Stimulated activated naive CD8-positive, alpha-beta T cell treated with anti-CD3 and anti-CD28 coated beads, Interleukin-15, Interleukin-2, amounts not matched to agents 100 U/mL and 50 U/mL, for 24 hours (primary cell): Measurements from ENCODE around the gene MBNL3.
"Not testable (repeated sequence)": the region's sequence is repeated elsewhere in the genome, so short reads cannot be mapped to it uniquely, and the experiment has no call there.

ENCODE experiments used
- ATAC-seq: fragments of 150-1000 bp; cut with Tn5 transposase; one replicate; pipeline ENCODE4 v1.10.0; 2021
- DNase-seq: peaks from one replicate; pipeline ENCODE4 v3.0.0; 2021

The MBNL3 gene

DNA sequence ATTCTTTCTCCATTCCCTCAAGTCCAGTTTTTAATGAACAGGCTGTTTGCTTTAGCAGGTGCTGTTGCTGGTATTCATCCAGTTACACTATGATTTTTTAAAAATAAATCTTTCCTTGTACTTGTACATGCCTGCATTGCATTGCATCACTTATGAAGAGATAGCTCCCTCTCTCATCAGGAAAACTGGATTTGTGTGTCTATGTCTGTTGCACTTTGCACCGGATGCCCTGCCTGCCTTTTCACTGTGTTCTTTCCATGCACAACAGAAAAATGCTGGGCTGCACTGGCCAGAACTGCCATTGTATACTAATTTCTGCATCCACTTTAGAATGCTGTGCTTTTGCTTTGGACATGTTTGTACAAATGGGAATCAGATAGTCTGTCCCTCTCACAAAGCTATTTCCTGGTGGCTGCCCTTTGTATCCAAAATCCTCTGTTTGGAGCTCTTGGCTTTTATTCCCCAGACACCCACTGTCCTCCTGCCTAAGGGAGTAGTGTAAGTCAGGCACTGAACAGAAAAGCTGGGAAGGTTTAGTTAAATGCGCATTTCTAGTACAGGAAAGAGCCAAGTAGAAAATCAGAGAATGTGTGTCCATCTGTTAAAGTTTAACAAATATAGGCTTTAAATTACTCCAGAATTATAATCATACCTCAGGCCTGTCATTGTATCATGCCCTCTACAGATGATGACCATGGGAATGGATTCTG is 119.1 kb downstream of the MBNL3 start:
- ATAC-seq (no peak), DNase-seq (no peak)

DNA sequence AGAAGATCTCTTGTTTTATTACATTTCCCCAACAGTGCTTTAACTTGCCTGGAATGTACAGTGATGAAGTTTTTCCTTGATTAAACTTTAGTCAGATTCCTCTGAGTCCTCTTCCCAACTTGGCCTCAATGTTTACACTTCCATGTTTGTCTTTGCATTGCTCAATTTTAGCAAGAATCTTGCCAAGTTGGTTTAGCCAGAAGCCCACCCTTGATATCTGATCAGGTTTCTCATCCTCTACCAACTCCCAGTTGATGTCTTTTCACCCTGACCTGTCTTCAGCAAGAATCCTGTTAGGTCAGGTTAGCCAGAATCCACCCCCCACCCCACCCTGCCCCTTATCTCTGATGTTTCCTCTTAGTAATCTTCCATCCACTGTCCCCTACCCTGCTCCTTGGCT is 120.9 kb downstream of the MBNL3 start:
- DNase-seq (no peak), ATAC-seq (no peak)

DNA sequence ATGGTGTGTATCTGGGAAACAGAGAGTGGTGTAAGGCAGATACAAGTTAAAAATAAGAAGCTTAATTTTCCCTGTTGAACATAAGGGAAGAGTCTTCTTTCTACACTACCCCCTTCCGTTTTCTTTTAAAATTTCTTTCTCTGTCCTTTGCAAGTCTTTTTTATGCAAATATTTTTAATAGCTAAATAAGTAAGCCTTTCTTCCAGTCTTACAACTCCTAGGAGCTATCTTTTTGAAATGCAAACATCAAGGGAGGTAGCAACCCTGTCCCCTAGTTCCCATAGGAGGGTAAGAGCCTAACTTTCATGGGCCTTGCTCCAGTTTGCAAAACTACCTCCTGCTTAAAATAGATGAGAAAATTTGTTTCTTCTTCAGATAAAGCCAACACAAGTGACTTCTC is 121.5 kb downstream of the MBNL3 start:
- ATAC-seq, result no peak
- no peak for DNase-seq

DNA sequence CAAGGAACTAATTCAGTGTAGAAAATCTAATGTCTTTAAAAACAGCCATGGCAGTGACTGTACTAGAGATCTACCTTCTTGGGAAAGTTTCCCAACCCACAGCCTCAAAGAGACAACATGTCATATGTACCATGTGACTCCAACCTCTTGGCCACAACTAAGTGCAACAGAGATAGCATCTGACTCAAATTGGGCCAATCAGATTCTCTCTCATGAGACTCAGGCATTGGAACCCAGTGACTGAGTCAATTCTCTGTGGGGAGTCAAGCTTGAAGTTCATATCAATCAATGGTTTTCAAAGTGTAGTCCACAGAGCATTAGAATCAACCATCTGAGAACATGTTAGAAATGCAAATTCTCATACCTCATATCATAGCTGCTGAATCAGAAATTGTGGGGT is 123.3 kb downstream of the MBNL3 start:
- DNase-seq (no peak), ATAC-seq (no peak)

DNA sequence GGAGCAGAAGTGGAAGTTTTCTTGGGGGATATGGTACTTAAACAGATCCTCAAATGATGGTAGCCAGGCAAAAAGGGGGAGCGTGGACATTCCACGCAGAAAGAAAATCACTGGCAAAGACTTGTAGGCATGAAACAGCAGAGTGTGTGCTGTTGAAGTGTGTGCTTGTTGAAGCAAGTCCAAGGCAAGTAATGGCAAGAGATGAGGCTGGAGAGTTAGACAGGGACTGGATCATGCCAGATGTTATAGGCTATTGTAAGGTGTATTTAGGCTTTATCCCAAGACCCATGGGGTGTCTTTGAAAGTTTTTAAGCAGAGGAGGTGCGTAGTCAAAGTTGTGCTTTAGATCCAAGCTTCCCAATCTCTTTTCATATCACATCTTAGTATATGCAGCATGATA is 124.5 kb downstream of the MBNL3 start:
- no peak for ATAC-seq
- no peak for DNase-seq

DNA sequence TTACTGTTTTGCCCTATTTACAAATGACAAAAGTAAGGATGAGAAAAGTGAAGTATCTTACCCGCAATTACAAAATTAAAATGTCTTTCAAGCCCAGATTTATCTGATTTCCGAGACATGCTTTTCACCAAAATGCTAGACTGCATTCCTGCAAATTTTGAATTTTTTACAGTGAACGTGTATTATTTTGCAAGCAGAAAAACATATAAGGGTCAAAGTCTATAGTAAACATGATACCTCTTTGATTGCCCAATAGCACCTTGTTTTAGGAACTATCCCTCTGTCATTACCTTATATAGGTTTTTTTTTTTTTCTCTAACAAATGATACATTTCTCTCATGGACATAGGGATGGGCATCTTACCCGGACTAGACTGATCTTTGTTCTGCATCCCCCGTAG is 135.4 kb downstream of the MBNL3 start:
- ATAC-seq, result no peak
- no peak for DNase-seq

DNA sequence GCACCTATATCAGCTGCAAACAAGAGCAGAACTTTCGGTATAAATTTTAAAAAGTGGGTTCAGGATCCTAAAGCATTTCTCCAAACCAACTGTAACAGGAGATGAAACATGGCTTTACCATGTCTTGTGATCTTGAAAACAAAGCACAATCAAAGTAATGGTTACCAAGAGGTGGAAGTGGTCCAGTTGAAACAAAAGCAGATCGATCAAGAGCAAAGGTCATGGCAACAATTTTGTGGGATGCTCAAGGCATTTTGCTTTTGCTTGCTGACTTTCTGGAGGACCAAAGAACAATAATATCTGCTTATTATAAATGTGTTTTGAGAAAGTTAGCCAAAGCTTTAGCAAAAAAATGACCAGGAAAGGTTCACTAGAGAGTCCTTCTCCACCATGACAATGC is 152.7 kb downstream of the MBNL3 start:
- ATAC-seq (no peak), DNase-seq (no peak)

DNA sequence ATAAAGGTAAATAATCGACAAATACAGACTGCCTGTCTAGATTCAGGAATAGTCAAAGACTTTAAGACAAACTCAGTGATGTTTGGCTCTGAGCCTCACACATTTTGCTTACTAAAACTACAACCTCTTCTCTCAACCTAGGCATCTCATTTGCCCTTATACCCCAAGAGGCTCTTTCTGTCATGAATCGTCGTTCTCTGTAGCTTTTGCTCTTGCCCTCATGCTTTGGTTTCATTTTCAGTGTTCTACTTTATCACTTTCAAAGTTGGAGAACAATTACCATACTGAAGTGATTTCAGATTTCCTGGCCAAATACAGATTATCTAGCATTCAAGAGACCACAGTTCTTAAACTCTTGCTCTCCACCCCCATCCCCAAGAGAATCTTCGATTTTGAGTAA is 155.5 kb downstream of the MBNL3 start:
- DNase-seq (no peak), ATAC-seq (no peak)

DNA sequence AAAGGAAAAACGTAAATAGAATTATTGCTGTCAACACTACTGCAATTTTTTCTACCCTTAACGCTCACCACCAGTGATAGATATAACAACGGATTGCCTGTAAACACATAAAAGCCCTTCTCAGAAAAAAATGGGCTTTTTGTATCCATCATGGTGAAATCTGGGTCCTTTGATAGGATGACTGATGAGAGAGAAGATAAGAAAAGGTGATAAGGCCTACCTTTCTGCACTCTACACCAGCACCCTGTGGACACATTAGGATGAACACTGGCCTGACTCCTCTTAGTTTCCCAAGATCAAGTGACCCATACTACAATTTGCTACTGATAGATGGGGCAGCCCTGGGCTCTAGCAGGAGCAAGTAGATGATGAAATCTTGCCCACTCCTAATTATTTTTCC is 157.3 kb downstream of the MBNL3 start:
- DNase-seq, result no peak
- ATAC-seq, result no peak

DNA sequence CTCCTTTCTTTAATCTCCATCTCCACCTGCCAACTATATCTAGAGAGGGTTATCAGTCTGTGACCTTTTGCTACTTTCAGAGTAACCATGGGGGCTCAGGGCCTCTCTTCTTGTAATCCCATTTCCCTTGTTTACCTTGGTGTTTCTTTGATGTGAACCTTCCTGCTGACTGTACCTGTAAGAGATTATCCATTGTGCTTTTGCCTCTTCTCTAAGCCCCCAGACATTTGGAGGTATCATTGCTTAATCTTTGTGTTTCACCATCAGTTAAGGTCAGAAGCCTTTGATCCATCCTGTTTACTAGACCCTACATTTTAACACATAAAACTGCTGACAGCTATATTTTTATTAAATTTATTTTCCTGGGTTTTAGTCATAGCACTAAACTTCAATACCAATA is 157.8 kb downstream of the MBNL3 start:
- ATAC-seq, result no peak
- no peak for DNase-seq

DNA sequence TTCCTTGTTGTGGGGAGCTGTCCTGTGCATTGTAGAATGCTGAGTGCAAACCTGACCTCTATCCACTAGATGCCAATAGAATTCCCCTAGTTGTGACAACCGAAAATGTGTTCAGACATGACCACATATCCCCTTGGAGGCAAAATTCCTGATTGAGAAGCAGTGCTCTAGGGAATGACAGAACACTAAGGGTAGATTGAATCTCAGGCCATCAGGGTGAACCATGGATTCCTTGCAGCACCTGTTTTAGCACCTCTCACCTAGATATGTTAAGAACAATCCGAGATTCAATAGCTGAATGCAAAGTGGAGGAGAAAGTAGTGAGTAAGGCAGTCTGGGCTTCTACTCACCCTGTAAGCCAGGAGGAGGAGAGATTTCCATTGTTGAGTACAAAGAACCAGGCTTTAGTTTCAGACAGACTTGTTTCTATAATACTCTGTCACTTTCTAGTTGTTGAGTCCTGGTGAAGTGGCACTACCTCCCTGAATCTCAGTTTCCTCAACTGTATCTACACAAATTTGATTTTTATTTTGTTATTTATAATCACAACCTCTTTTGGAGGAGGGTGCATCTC is 158.6 kb downstream of the MBNL3 start:
- ATAC-seq (no peak), DNase-seq (no peak)

DNA sequence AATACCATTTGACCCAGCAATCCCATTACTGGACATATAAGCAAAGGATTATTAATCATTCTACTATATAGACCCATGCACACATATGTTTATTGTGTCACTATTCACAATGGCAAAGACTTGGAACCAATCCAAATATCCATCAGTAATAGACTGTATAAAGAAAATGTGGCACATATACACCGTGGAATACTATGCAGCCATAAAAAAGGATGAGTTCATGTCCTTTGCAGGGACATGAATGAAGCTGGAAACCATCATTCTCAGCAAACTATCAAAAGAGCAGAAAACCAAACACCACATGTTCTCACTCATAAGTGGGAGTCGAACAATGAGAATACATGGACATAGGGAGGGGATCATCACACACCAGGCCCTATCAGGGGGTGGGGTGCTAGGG is 161.9 kb downstream of the MBNL3 start:
- ATAC-seq, DNase-seq: not testable (repeated sequence)
